MCF 10A (cell line): ENCODE data around the gene CPTP. TPM values are rescaled to one million over a fixed set of nuclear protein-coding genes. Genes with fewer than 3 reads are reported as not detected.

Source experiments
- BruUV-seq: library from RNA; stranded (reverse); fragments of 400-500 nt; replicated peaks from 2 replicates; lab custom pipeline; 2021; lab: Mats Ljungman, UMichigan
- CTCF ChIA-PET: fragments of 300-600 bp; sonication (Branson Sonifier 250); formaldehyde crosslinking; extraction: SDS; loops from one replicate; lab custom pipeline; 2021; ENCODE audit warnings: antibody characterized with exemption, inconsistent platforms; lab: Yijun Ruan, JAX
- POLR2A ChIA-PET: fragments of 300-600, 350-650 bp; sonication (Branson Sonifier 250); formaldehyde crosslinking; extraction: SDS; loops from one replicate; lab custom pipeline; 2020; ENCODE audit warnings: antibody characterized with exemption, inconsistent platforms; lab: Yijun Ruan, JAX
- DNase-seq: peaks from one replicate; pipeline ENCODE4 v3.0.0-alpha.2; 2018; ENCODE audit not compliant: unreplicated experiment
- H3K27ac Mint-ChIP-seq: one replicate; pipeline ENCODE4 v1.8.0; 2022; ENCODE audit warnings: mild to moderate bottlenecking, low read depth, mixed read lengths; ENCODE audit not compliant: unreplicated experiment
- H3K27me3 Mint-ChIP-seq: one replicate; pipeline ENCODE4 v1.8.0; 2022; ENCODE audit warnings: mixed read lengths; ENCODE audit not compliant: insufficient read depth, unreplicated experiment
- H3K36me3 Mint-ChIP-seq: one replicate; pipeline ENCODE4 v1.8.0; 2022; ENCODE audit warnings: mild to moderate bottlenecking, moderate library complexity, mixed read lengths; ENCODE audit not compliant: insufficient read depth, unreplicated experiment
- H3K4me1 Mint-ChIP-seq: one replicate; pipeline ENCODE4 v1.8.0; 2022; ENCODE audit warnings: mixed read lengths; ENCODE audit not compliant: insufficient read depth, unreplicated experiment
- H3K4me3 Mint-ChIP-seq: one replicate; pipeline ENCODE4 v1.8.0; 2022; ENCODE audit warnings: mild to moderate bottlenecking, moderate library complexity, mixed read lengths; ENCODE audit not compliant: unreplicated experiment
- H3K9me3 Mint-ChIP-seq: one replicate; pipeline ENCODE4 v1.8.0; 2022; ENCODE audit warnings: mixed read lengths; ENCODE audit not compliant: unreplicated experiment
- intact Hi-C: fragments of 100-400 bp; cut with micrococcal nuclease; formaldehyde crosslinking; loops from 2 replicates; pipeline ENCODE4 v1.14.1; 2022
- total RNA-seq: library from RNA; stranded (reverse); gene quantifications from 2 replicates; pipeline ENCODE4 v1.2.3, GENCODE V29; 2022
- TF ChIP-seq, protein P1 (sequence below): fragments of 200-600 bp; IDR thresholded peaks from one replicate; pipeline ENCODE4 v1.8.0; 2022; ENCODE audit warnings: antibody characterized with exemption, mild to moderate bottlenecking; ENCODE audit not compliant: unreplicated experiment

The CPTP gene
- total RNA-seq, 1 experiment from 2014 or later = 21.0 TPM

GRCh38 chr1:1371746-1372711 is 47.4 kb downstream of the CPTP start:
- no TSS peak for BruUV-seq
- H3K4me3 Mint-ChIP-seq = peak overlapping the region; percentile 23
- H3K27me3 Mint-ChIP-seq = no peaks in the 10 kb centered on the region
- H3K4me1 Mint-ChIP-seq = peaks cover 7% of the 10 kb centered on the region
- TF ChIP-seq, protein P1, sequence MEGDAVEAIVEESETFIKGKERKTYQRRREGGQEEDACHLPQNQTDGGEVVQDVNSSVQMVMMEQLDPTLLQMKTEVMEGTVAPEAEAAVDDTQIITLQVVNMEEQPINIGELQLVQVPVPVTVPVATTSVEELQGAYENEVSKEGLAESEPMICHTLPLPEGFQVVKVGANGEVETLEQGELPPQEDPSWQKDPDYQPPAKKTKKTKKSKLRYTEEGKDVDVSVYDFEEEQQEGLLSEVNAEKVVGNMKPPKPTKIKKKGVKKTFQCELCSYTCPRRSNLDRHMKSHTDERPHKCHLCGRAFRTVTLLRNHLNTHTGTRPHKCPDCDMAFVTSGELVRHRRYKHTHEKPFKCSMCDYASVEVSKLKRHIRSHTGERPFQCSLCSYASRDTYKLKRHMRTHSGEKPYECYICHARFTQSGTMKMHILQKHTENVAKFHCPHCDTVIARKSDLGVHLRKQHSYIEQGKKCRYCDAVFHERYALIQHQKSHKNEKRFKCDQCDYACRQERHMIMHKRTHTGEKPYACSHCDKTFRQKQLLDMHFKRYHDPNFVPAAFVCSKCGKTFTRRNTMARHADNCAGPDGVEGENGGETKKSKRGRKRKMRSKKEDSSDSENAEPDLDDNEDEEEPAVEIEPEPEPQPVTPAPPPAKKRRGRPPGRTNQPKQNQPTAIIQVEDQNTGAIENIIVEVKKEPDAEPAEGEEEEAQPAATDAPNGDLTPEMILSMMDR = peak; percentile 89
- ChIA-PET CTCF (interaction anchor here (0.6 to 1.9 kb wide), 24 partner anchors 8 to 1003 kb away, joined by 3 to 9 read pairs (median 4); no protein-coding TSS in a partner anchor), POLR2A (interaction anchor here (0.6 to 1.5 kb wide), 7 partner anchors 19 to 67 kb away, joined by 3 to 5 read pairs (median 4); partner anchors contain the start of gene ANKRD65)
- H3K9me3 Mint-ChIP-seq = no peaks in the 10 kb centered on the region
- H3K36me3 Mint-ChIP-seq = peaks cover 25% of the 10 kb centered on the region
- peak; percentile 53 for DNase-seq
- H3K27ac Mint-ChIP-seq = no peak overlapping the region
- intact Hi-C loops = loop anchor here (10.0 kb wide), 1 partner anchor 133 kb away; no protein-coding TSS in a partner anchor

GRCh38 chr1:1373051-1373814 is 48.6 kb downstream of the CPTP start:
- no peak for DNase-seq
- POLR2A ChIA-PET = interaction anchor here (0.7 to 2.7 kb wide), 4 partner anchors 26 to 110 kb away, joined by 3 to 62 read pairs (median 6); partner anchors contain the start of gene CCNL2
- BruUV-seq = no TSS peak
- intact Hi-C loops = loop anchor here (10.0 kb wide), 1 partner anchor 132 kb away; no protein-coding TSS in a partner anchor
- TF ChIP-seq, protein P1 = no peak
- Mint-ChIP-seq H3K4me3 (peak overlapping the region; percentile 87), H3K27me3 (no peaks in the 10 kb centered on the region), H3K9me3 (no peaks in the 10 kb centered on the region), H3K4me1 (peaks cover 9% of the 10 kb centered on the region), H3K27ac (no peak overlapping the region), H3K36me3 (peaks cover 25% of the 10 kb centered on the region)
- CTCF ChIA-PET = interaction anchor here (0.6 to 1.4 kb wide), 9 partner anchors 9 to 131 kb away, joined by 3 to 9 read pairs (median 3); no protein-coding TSS in a partner anchor

DNA sequence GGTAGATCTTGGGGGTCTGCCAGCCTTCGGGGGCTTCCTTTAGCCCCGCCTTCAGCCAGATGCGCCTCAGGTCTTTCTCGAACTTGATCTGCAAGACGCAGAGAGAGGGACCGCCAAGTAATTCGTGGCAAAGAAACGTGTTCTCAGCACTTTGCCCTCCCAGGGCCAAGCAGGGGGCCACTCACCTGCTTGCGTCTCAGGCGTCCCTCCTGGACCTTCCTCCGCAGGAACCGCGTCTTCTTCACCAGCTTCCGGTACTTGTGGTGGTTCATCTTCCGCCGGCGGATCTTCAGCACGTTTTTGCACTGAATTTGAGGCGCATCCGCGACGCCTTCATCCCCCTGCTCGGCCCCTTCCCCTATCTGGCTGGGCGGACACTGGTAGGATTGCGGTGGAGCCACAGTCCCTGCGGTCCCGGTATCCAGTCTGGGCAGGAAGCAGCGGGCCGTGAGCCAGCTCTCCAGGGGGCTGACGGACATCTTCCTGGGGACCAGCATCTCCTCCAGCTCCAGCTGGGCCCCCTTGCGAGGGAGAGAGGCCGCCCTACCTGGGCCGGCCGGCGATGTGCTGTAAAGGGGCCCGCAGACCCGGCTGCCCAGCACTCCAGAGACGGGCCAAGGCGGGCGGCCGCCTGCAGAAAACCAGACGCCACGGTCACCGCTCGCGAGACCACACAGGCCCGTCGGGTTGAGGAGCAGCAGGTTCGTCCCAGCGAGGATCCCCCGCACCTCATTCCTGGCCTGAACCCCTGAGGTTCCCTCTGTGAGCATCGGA is 49.4 kb downstream of the CPTP start:
- Mint-ChIP-seq H3K4me1 (peaks cover 9% of the 10 kb centered on the region), H3K4me3 (peak overlapping the region; percentile 87), H3K9me3 (no peaks in the 10 kb centered on the region), H3K27ac (peak overlapping the region; percentile 94), H3K36me3 (peaks cover 25% of the 10 kb centered on the region), H3K27me3 (no peaks in the 10 kb centered on the region)
- intact Hi-C loops = loop anchor here (2.0 to 10.0 kb wide), 2 partner anchors 25 to 131 kb away; partner anchors contain the start of gene CCNL2
- TF ChIP-seq, protein P1 = no peak
- BruUV-seq = TSS peak; percentile 88
- ChIA-PET CTCF (interaction anchor here (0.6 to 1.3 kb wide), 6 partner anchors 8 to 131 kb away, joined by 3 to 6 read pairs (median 4); no protein-coding TSS in a partner anchor), POLR2A (interaction anchor here (0.7 to 2.7 kb wide), 11 partner anchors 17 to 137 kb away, joined by 3 to 62 read pairs (median 8); partner anchors contain the start of genes ATAD3A, CCNL2 and DVL1)
- no peak for DNase-seq
